HEK293 (cell line): ENCODE measurements around the gene APBB2.

Experiments
- CTCF ChIA-PET: fragments of 350-600 bp; formaldehyde crosslinking; extraction: SDS; loops from one replicate; lab custom pipeline; 2021; ENCODE audit warnings: antibody characterized with exemption; lab: Yijun Ruan, JAX
- POLR2A ChIA-PET: fragments of 300-600 bp; formaldehyde crosslinking; extraction: SDS; loops from one replicate; lab custom pipeline; 2020; ENCODE audit warnings: antibody characterized with exemption, inconsistent platforms; lab: Yijun Ruan, JAX
- H3K27ac ChIP-seq: fragments of 200-500 bp; sonication (Bioruptor generic); 2 replicates; pipeline ENCODE4 v1.5.1; 2014; ENCODE audit warnings: low read depth, low read length, control low read depth, inconsistent platforms; ENCODE audit errors: extremely low read depth
- H3K36me3 ChIP-seq, 2 experiments: fragments of 200-500 bp in 1 of 2; sonication (Bioruptor generic) in 1 of 2; 1 replicate in 1 of 2; 2 replicates in 1 of 2; pipeline ENCODE4 v1.5.1; 2014 to 2017; ENCODE audit warnings: inconsistent platforms in 2 of 2, low read length in 2 of 2; ENCODE audit not compliant: control insufficient read depth in 2 of 2, insufficient read depth in 1 of 2
- H3K4me1 ChIP-seq: fragments of 200-500 bp; sonication (Bioruptor generic); 2 replicates; pipeline ENCODE4 v1.5.1; 2014; ENCODE audit warnings: mild to moderate bottlenecking, low read length, inconsistent platforms; ENCODE audit not compliant: control insufficient read depth, insufficient read depth
- H3K4me3 ChIP-seq: 2 replicates; pipeline ENCODE4 v1.5.1; 2011; ENCODE audit warnings: low read depth, mild to moderate bottlenecking, control low read depth, low read length, moderate library complexity
- H3K9me3 ChIP-seq: fragments of 200-500 bp; sonication (Bioruptor generic); 2 replicates; pipeline ENCODE4 v1.5.1; 2014; ENCODE audit warnings: low read depth, low read length, inconsistent platforms; ENCODE audit not compliant: control insufficient read depth, insufficient read depth
- GFI1B ChIP-seq: fragments of 450-650 bp; formaldehyde crosslinking; IDR thresholded peaks from 2 replicates; pipeline ENCODE4 v1.5.1; 2016; ENCODE audit warnings: missing biosample characterization, missing genetic modification characterization
- YY1 ChIP-seq: fragments of 450-650 bp; formaldehyde crosslinking; IDR thresholded peaks from 2 replicates; pipeline ENCODE4 v1.5.1; 2018; ENCODE audit warnings: missing biosample characterization, missing genetic modification characterization
- ZFHX2 ChIP-seq: fragments of 450-650 bp; formaldehyde crosslinking; conservative IDR thresholded peaks from 2 replicates; pipeline ENCODE4 v1.5.1; 2016; ENCODE audit warnings: missing biosample characterization, missing genetic modification characterization
- ZIC2 ChIP-seq: fragments of 450-650 bp; formaldehyde crosslinking; IDR thresholded peaks from 2 replicates; pipeline ENCODE4 v1.5.1; 2016; ENCODE audit warnings: missing biosample characterization, missing genetic modification characterization
- ZNF114 ChIP-seq: fragments of 450-650 bp; formaldehyde crosslinking; IDR thresholded peaks from 2 replicates; pipeline ENCODE4 v1.5.0; 2017; ENCODE audit warnings: missing biosample characterization, missing genetic modification characterization
- ZNF266 ChIP-seq: fragments of 450-650 bp; formaldehyde crosslinking; IDR thresholded peaks from 2 replicates; pipeline ENCODE4 v1.5.1; 2016; ENCODE audit warnings: missing biosample characterization, missing genetic modification characterization, low read depth
- ZNF354C ChIP-seq: fragments of 450-650 bp; formaldehyde crosslinking; IDR thresholded peaks from 2 replicates; pipeline ENCODE4 v1.5.1; 2016; ENCODE audit warnings: missing biosample characterization, missing genetic modification characterization, low read depth, borderline replicate concordance
- ZNF404 ChIP-seq: fragments of 450-650 bp; formaldehyde crosslinking; IDR thresholded peaks from 2 replicates; pipeline ENCODE4 v1.5.1; 2017; ENCODE audit warnings: missing biosample characterization, missing genetic modification characterization
- ZNF423 ChIP-seq: fragments of 450-650 bp; formaldehyde crosslinking; IDR thresholded peaks from 2 replicates; pipeline ENCODE4 v1.5.1; 2016; ENCODE audit warnings: missing biosample characterization, missing genetic modification characterization
- ZNF600 ChIP-seq: fragments of 450-650 bp; formaldehyde crosslinking; IDR thresholded peaks from 2 replicates; pipeline ENCODE4 v1.5.1; 2016; ENCODE audit warnings: missing biosample characterization, missing genetic modification characterization
- ZNF654 ChIP-seq: fragments of 450-650 bp; formaldehyde crosslinking; IDR thresholded peaks from 2 replicates; pipeline ENCODE4 v1.5.1; 2016; ENCODE audit warnings: low read depth, missing biosample characterization, missing genetic modification characterization
- TF ChIP-seq, protein P1 (sequence below): fragments of 450-650 bp; formaldehyde crosslinking; IDR thresholded peaks from 2 replicates; pipeline ENCODE4 v1.5.1; 2016; ENCODE audit warnings: missing biosample characterization, missing genetic modification characterization, borderline replicate concordance
- TF ChIP-seq, protein P2 (sequence below): fragments of 450-650 bp; formaldehyde crosslinking; IDR thresholded peaks from 2 replicates; pipeline ENCODE4 v1.5.1; 2016; ENCODE audit warnings: missing biosample characterization, missing genetic modification characterization
- TF ChIP-seq, protein P3 (sequence below): fragments of 450-650 bp; formaldehyde crosslinking; IDR thresholded peaks from 2 replicates; pipeline ENCODE4 v1.5.1; 2016; ENCODE audit warnings: missing biosample characterization, missing genetic modification characterization
- TF ChIP-seq, protein P4 (sequence below): fragments of 450-650 bp; formaldehyde crosslinking; IDR thresholded peaks from 2 replicates; pipeline ENCODE4 v1.5.1; 2016; ENCODE audit warnings: missing biosample characterization, missing genetic modification characterization
- TF ChIP-seq, protein P5 (sequence below): sonication (generic); formaldehyde crosslinking; IDR thresholded peaks from 2 replicates; pipeline ENCODE4 v1.8.1; 2022; ENCODE audit warnings: mild to moderate bottlenecking, moderate library complexity, missing genetic modification reagents
- TF ChIP-seq, protein P6 (sequence below): fragments of 450-650 bp; formaldehyde crosslinking; IDR thresholded peaks from 2 replicates; pipeline ENCODE4 v1.5.1; 2017; ENCODE audit warnings: missing biosample characterization, missing genetic modification characterization

Gene APBB2

DNA sequence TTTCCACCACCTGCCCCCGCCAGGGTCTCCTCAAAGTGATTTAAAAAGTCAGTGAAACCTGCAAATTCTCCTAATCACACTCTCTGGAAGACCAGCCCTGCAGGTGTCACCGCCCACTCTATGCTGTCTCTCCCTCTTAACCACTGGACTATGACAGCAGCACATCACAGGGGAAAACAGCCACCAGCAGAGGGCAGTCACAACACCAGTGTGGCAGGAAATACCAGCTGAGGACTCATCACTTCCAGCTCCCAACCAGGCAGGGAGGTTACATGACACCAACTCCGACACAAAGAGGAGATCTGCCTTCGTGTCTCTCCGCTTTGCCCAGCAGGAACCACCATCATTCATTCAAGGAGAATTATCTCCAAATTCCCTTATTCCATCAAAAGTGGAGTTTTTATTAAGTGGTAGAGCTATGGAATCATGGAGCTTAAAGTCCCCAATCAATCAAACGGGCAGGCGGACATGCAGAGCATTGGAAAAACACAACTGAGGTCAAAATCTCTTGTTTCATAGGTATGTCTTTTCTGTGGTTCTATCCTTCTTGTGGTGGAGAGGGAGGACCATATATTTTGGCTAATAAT, 373.3 kb downstream of the APBB2 start:
- CTCF ChIA-PET, result interaction anchor here (0.5 to 2.3 kb wide), 26 partner anchors 8 to 1693 kb away, joined by 3 to 18 read pairs (median 4); no protein-coding TSS in a partner anchor
- H3K27ac ChIP-seq, result no peak overlapping the region
- POLR2A ChIA-PET, result interaction anchor here (1.0 kb wide), 1 partner anchor 415 kb away, joined by 3 read pairs; the partner anchor contains the start of gene UCHL1
- no peaks in the 10 kb centered on the region for H3K36me3 ChIP-seq
- no peaks in the 10 kb centered on the region for H3K4me1 ChIP-seq
- no peak overlapping the region for H3K4me3 ChIP-seq
- no peak for TF ChIP-seq YY1 (tag by site-specific recombination)
- peak; percentile 68 for TF ChIP-seq ZFHX2 (tag by site-specific recombination)
- TF ChIP-seq, protein P1, sequence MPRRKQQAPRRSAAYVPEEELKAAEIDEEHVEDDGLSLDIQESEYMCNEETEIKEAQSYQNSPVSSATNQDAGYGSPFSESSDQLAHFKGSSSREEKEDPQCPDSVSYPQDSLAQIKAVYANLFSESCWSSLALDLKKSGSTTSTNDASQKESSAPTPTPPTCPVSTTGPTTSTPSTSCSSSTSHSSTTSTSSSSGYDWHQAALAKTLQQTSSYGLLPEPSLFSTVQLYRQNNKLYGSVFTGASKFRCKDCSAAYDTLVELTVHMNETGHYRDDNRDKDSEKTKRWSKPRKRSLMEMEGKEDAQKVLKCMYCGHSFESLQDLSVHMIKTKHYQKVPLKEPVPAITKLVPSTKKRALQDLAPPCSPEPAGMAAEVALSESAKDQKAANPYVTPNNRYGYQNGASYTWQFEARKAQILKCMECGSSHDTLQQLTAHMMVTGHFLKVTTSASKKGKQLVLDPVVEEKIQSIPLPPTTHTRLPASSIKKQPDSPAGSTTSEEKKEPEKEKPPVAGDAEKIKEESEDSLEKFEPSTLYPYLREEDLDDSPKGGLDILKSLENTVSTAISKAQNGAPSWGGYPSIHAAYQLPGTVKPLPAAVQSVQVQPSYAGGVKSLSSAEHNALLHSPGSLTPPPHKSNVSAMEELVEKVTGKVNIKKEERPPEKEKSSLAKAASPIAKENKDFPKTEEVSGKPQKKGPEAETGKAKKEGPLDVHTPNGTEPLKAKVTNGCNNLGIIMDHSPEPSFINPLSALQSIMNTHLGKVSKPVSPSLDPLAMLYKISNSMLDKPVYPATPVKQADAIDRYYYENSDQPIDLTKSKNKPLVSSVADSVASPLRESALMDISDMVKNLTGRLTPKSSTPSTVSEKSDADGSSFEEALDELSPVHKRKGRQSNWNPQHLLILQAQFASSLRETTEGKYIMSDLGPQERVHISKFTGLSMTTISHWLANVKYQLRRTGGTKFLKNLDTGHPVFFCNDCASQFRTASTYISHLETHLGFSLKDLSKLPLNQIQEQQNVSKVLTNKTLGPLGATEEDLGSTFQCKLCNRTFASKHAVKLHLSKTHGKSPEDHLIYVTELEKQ, result peak; percentile 26; the same call in 1 of the 2 replicates
- TF ChIP-seq, protein P2, sequence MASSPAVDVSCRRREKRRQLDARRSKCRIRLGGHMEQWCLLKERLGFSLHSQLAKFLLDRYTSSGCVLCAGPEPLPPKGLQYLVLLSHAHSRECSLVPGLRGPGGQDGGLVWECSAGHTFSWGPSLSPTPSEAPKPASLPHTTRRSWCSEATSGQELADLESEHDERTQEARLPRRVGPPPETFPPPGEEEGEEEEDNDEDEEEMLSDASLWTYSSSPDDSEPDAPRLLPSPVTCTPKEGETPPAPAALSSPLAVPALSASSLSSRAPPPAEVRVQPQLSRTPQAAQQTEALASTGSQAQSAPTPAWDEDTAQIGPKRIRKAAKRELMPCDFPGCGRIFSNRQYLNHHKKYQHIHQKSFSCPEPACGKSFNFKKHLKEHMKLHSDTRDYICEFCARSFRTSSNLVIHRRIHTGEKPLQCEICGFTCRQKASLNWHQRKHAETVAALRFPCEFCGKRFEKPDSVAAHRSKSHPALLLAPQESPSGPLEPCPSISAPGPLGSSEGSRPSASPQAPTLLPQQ (tag by site-specific recombination), result no peak
- TF ChIP-seq, protein P3, sequence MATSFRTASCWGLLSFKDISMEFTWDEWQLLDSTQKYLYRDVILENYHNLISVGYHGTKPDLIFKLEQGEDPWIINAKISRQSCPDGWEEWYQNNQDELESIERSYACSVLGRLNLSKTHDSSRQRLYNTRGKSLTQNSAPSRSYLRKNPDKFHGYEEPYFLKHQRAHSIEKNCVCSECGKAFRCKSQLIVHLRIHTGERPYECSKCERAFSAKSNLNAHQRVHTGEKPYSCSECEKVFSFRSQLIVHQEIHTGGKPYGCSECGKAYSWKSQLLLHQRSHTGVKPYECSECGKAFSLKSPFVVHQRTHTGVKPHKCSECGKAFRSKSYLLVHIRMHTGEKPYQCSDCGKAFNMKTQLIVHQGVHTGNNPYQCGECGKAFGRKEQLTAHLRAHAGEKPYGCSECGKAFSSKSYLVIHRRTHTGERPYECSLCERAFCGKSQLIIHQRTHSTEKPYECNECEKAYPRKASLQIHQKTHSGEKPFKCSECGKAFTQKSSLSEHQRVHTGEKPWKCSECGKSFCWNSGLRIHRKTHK (tag by site-specific recombination), result no peak
- TF ChIP-seq, protein P4, sequence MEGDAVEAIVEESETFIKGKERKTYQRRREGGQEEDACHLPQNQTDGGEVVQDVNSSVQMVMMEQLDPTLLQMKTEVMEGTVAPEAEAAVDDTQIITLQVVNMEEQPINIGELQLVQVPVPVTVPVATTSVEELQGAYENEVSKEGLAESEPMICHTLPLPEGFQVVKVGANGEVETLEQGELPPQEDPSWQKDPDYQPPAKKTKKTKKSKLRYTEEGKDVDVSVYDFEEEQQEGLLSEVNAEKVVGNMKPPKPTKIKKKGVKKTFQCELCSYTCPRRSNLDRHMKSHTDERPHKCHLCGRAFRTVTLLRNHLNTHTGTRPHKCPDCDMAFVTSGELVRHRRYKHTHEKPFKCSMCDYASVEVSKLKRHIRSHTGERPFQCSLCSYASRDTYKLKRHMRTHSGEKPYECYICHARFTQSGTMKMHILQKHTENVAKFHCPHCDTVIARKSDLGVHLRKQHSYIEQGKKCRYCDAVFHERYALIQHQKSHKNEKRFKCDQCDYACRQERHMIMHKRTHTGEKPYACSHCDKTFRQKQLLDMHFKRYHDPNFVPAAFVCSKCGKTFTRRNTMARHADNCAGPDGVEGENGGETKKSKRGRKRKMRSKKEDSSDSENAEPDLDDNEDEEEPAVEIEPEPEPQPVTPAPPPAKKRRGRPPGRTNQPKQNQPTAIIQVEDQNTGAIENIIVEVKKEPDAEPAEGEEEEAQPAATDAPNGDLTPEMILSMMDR (tag by site-specific recombination), result peak; percentile 40; the same call in 1 of the 2 replicates
- TF ChIP-seq GFI1B (tag by site-specific recombination), result no peak
- no peak for TF ChIP-seq ZNF266 (tag by site-specific recombination)
- peak; percentile 96 for TF ChIP-seq ZNF600 (tag by site-specific recombination)
- peak; percentile 34; the same call in 1 of the 2 replicates for TF ChIP-seq ZNF654
- no peaks in the 10 kb centered on the region for H3K9me3 ChIP-seq

DNA sequence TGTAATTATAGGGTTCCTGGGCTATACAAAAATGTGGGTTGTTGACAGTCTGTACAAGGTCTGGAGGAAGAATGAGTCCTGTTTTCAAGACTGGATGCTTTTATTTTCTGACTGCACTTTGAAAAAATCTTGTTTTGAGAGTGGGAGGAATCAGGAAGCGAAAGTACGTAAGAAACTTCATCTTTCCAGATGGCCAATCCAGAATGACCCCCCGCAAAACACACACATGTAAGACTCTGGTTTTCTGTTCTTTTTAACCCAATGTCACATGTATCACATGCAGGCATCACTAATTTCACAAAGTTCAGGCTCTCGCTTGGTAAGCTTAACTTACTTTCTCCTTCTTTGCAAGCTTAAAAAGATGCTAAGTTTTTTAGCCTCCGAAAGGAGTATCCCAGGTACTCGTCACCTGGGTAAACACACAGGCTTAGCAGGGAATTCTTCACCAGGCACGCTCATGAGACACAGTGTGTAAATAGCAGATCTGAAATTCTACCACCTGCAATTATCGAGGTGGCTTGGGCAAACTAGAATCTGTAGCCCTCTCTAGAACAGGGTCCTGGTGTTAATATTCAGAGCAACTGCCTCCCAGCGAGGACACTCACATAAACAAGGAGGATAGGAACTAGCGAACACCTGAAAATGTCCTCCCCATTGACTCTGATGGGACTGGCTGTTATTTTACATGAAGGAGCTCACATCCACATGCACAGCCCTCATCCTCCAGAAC, 373.9 kb downstream of the APBB2 start:
- ChIA-PET POLR2A (interaction anchor here (1.0 kb wide), 1 partner anchor 416 kb away, joined by 3 read pairs; the partner anchor contains the start of gene UCHL1), CTCF (interaction anchor here (0.6 to 2.3 kb wide), 22 partner anchors 8 to 1014 kb away, joined by 3 to 18 read pairs (median 4); no protein-coding TSS in a partner anchor)
- Histone ChIP-seq H3K27ac (no peak overlapping the region), H3K9me3 (no peaks in the 10 kb centered on the region), H3K4me1 (no peaks in the 10 kb centered on the region), H3K36me3 (no peaks in the 10 kb centered on the region), H3K4me3 (no peak overlapping the region)
- TF ChIP-seq, protein P5, sequence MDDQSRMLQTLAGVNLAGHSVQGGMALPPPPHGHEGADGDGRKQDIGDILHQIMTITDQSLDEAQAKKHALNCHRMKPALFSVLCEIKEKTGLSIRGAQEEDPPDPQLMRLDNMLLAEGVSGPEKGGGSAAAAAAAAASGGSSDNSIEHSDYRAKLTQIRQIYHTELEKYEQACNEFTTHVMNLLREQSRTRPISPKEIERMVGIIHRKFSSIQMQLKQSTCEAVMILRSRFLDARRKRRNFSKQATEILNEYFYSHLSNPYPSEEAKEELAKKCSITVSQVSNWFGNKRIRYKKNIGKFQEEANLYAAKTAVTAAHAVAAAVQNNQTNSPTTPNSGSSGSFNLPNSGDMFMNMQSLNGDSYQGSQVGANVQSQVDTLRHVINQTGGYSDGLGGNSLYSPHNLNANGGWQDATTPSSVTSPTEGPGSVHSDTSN, result no peak
- no peak for TF ChIP-seq ZIC2 (tag by site-specific recombination)
- TF ChIP-seq, protein P1, result no peak
- TF ChIP-seq ZNF423, result no peak
- no peak for TF ChIP-seq ZNF404 (tag by site-specific recombination)
- TF ChIP-seq ZNF354C (tag by site-specific recombination), result no peak
- no peak for TF ChIP-seq ZNF114 (tag by site-specific recombination)
- TF ChIP-seq, protein P6, sequence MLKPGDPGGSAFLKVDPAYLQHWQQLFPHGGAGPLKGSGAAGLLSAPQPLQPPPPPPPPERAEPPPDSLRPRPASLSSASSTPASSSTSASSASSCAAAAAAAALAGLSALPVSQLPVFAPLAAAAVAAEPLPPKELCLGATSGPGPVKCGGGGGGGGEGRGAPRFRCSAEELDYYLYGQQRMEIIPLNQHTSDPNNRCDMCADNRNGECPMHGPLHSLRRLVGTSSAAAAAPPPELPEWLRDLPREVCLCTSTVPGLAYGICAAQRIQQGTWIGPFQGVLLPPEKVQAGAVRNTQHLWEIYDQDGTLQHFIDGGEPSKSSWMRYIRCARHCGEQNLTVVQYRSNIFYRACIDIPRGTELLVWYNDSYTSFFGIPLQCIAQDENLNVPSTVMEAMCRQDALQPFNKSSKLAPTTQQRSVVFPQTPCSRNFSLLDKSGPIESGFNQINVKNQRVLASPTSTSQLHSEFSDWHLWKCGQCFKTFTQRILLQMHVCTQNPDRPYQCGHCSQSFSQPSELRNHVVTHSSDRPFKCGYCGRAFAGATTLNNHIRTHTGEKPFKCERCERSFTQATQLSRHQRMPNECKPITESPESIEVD (tag by site-specific recombination), result no peak
